Natural killer cell (primary cell): ENCODE measurements around the gene TNS4. TPM values are rescaled to one million over a fixed set of nuclear protein-coding genes. Genes with fewer than 3 reads are reported as not detected.

Experiments used
- ATAC-seq, 3 donors: fragments of 150-1000 bp in 2 of 3; fragments of 200-7000 bp in 1 of 3; cut with Tn5 transposase; 1 replicate in 1 of 3; 2 replicates in 2 of 3; pipeline ENCODE4 v1.10.0; 2021; ENCODE audit warnings: mild to moderate bottlenecking in 2 of 3, moderate library complexity in 2 of 3
- DNase-seq, 2 donors: peaks; one replicate each; pipeline versions ENCODE4 v3.0.0 to v3.0.0-alpha.2; 2013 to 2021; ENCODE audit warnings: mixed read lengths in 1 of 2
- H3K27ac ChIP-seq: one replicate; pipeline ENCODE4 v1.5.1; 2013; ENCODE audit warnings: mild to moderate bottlenecking, low read length
- H3K27me3 ChIP-seq: one replicate; pipeline ENCODE4 v1.6.1; 2013; ENCODE audit warnings: low read length; ENCODE audit not compliant: control insufficient read depth, insufficient read depth
- H3K36me3 ChIP-seq: one replicate; pipeline ENCODE4 v1.6.1; 2013; ENCODE audit warnings: low read length; ENCODE audit not compliant: control insufficient read depth, insufficient read depth
- H3K4me1 ChIP-seq: one replicate; pipeline ENCODE4 v1.6.1; 2013; ENCODE audit warnings: low read length; ENCODE audit not compliant: control insufficient read depth, insufficient read depth
- H3K4me3 ChIP-seq: one replicate; pipeline ENCODE4 v1.5.1; 2013; ENCODE audit warnings: low read length
- H3K9me3 ChIP-seq: one replicate; pipeline ENCODE4 v1.6.1; 2013; ENCODE audit warnings: low read length; ENCODE audit not compliant: control insufficient read depth, insufficient read depth
- H3K27ac Mint-ChIP-seq, 2 donors: one replicate each; pipeline ENCODE4 v1.8.0; 2022; ENCODE audit warnings: mild to moderate bottlenecking in 2 of 2, mixed read lengths in 2 of 2, moderate library complexity in 1 of 2
- H3K27me3 Mint-ChIP-seq, 2 donors: one replicate each; pipeline ENCODE4 v1.8.0; 2022; ENCODE audit warnings: low read depth in 2 of 2, mixed read lengths in 2 of 2
- H3K36me3 Mint-ChIP-seq: one replicate; pipeline ENCODE4 v1.8.0; 2022; ENCODE audit warnings: mixed read lengths
- H3K4me1 Mint-ChIP-seq, 2 donors: one replicate each; pipeline ENCODE4 v1.8.0; 2022; ENCODE audit warnings: mixed read lengths in 2 of 2
- H3K4me3 Mint-ChIP-seq: one replicate; pipeline ENCODE4 v1.8.0; 2022; ENCODE audit warnings: mild to moderate bottlenecking, moderate library complexity, mixed read lengths
- H3K9me3 Mint-ChIP-seq, 2 donors: one replicate each; pipeline ENCODE4 v1.8.0; 2022; ENCODE audit warnings: mixed read lengths in 2 of 2
- CTCF ChIP-seq: fragments of 200-600 bp; IDR thresholded peaks from one replicate; pipeline ENCODE4 v1.8.0; 2022; ENCODE audit warnings: antibody characterized with exemption
- WGBS: methylation state at CpG from one replicate; pipeline ENCODE4 v1.1.7; 2013; ENCODE audit warnings: missing lambda C conversion rate; ENCODE audit not compliant: insufficient coverage; 5-methylcytosine and 5-hydroxymethylcytosine counted together
- intact Hi-C: fragments of 100-400 bp; cut with micrococcal nuclease; formaldehyde crosslinking; loops from one replicate; pipeline ENCODE4 v1.14.2; 2022
- total RNA-seq, 4 donors: library from RNA; stranded (reverse); fragments of 120-200 nt in 1 of 4; gene quantifications; one replicate each; pipeline versions ENCODE4 v1.2.3 to v1.2.4, GENCODE V29; 2013 to 2022

TNS4 gene
- total RNA-seq, 3 donors from 2014 or later (not counting 1 experiment from before 2014, with no cell fraction given): 0.65 to 1.8 (median 0.94) TPM

- Mint-ChIP-seq H3K4me3 (no peak overlapping the region), H3K27ac (peak overlapping the region in 1 of 2 donors; percentile 42), H3K36me3 (no peaks in the 10 kb centered on the region), H3K9me3 (no peaks in the 10 kb centered on the region), H3K27me3 (peaks cover 5 to 10% of the 10 kb centered on the region in 2 donors), H3K4me1 (peaks cover 33 to 34% of the 10 kb centered on the region in 2 donors)
- Histone ChIP-seq H3K27me3 (peaks cover 7% of the 10 kb centered on the region), H3K36me3 (no peaks in the 10 kb centered on the region), H3K4me3 (no peak overlapping the region), H3K4me1 (peaks cover 75% of the 10 kb centered on the region), H3K27ac (no peak overlapping the region), H3K9me3 (no peaks in the 10 kb centered on the region)
- no peak for DNase-seq
- intact Hi-C loops: no loop called here
- 96% methylated on average over 7 of the region's 11 CpGs for WGBS
- ATAC-seq: no peak
- TF ChIP-seq CTCF: no peak
Observed at GRCh38 chr17:40545660-40546059, 44.2 kb upstream of the TNS4 start.

GRCh38 chr17:40542558-40543411, 41.4 kb upstream of the TNS4 start:
- Histone ChIP-seq H3K27me3 (peaks cover 7% of the 10 kb centered on the region), H3K4me3 (no peak overlapping the region), H3K9me3 (no peaks in the 10 kb centered on the region), H3K27ac (peak overlapping the region; percentile 65), H3K36me3 (no peaks in the 10 kb centered on the region), H3K4me1 (peaks cover 77% of the 10 kb centered on the region)
- Mint-ChIP-seq H3K4me3 (peak overlapping the region; percentile 35), H3K4me1 (peaks cover 43 to 49% of the 10 kb centered on the region in 2 donors), H3K27me3 (peaks cover 0 to 13% of the 10 kb centered on the region in 2 donors), H3K9me3 (no peaks in the 10 kb centered on the region), H3K36me3 (no peaks in the 10 kb centered on the region), H3K27ac (peak overlapping the region; percentile 64 to 87)
- 47% methylated on average over 13 of the region's 14 CpGs for whole genome bisulfite sequencing
- no peak for TF ChIP-seq CTCF
- ATAC-seq (peak in 1 of 3 donors; percentile 24), DNase-seq (peak in 1 of 2 donors; percentile 73)
- intact Hi-C loops: loop anchor here (5.0 kb wide), 1 partner anchor 220 kb away; no protein-coding TSS in a partner anchor

GRCh38 chr17:40541873-40542557, 40.6 kb upstream of the TNS4 start:
- H3K36me3 ChIP-seq: no peaks in the 10 kb centered on the region
- H3K9me3 ChIP-seq: no peaks in the 10 kb centered on the region
- 67% methylated on average over 18 of the region's 18 CpGs for WGBS
- peaks cover 77% of the 10 kb centered on the region for H3K4me1 ChIP-seq
- H3K36me3 Mint-ChIP-seq: no peaks in the 10 kb centered on the region
- ATAC-seq (no peak), DNase-seq (peak in 1 of 2 donors; percentile 52)
- no peaks in the 10 kb centered on the region for H3K9me3 Mint-ChIP-seq
- H3K27me3 Mint-ChIP-seq: peaks cover 0 to 16% of the 10 kb centered on the region in 2 donors
- peak overlapping the region; percentile 64 to 87 for H3K27ac Mint-ChIP-seq
- intact Hi-C loops: loop anchor here (1.0 to 5.0 kb wide), 4 partner anchors 18 to 220 kb away; no protein-coding TSS in a partner anchor
- peak overlapping the region; percentile 74 for H3K4me3 Mint-ChIP-seq
- peak overlapping the region; percentile 65 for H3K27ac ChIP-seq
- H3K4me1 Mint-ChIP-seq: peaks cover 38 to 47% of the 10 kb centered on the region in 2 donors
- H3K27me3 ChIP-seq: peaks cover 7% of the 10 kb centered on the region
- H3K4me3 ChIP-seq: no peak overlapping the region
- TF ChIP-seq CTCF: no peak
